WTC11 (cell line): ENCODE measurements around the gene AKAP13. TPM values are rescaled to one million over a fixed set of nuclear protein-coding genes. Genes with fewer than 3 reads are reported as not detected.

Source experiments
- ATAC-seq: fragments of 200-7000 bp; cut with Tn5 transposase; 2 replicates; pipeline ENCODE4 v1.10.0; 2021; ENCODE audit warnings: mild to moderate bottlenecking, moderate library complexity
- CTCF ChIA-PET: fragments of 300-600 bp; sonication (Branson Sonifier 250); formaldehyde crosslinking; loops from one replicate; lab custom pipeline; 2021; ENCODE audit warnings: antibody characterized with exemption; lab: Charles Lee
- POLR2A ChIA-PET: fragments of 350-600 bp; sonication (Branson Sonifier 250); formaldehyde crosslinking; loops from one replicate; lab custom pipeline; 2021; ENCODE audit warnings: antibody characterized with exemption; lab: Charles Lee
- DNase-seq: peaks from one replicate; pipeline ENCODE4 v3.0.0; 2021; ENCODE audit warnings: low spot score
- H3K27ac Mint-ChIP-seq: 2 replicates; pipeline ENCODE4 v1.8.0; 2021; ENCODE audit warnings: mixed read lengths
- H3K27me3 Mint-ChIP-seq: 2 replicates; pipeline ENCODE4 v1.8.0; 2021; ENCODE audit warnings: low read depth, mild to moderate bottlenecking, moderate library complexity, mixed read lengths
- H3K36me3 Mint-ChIP-seq: 2 replicates; pipeline ENCODE4 v1.8.0; 2021; ENCODE audit warnings: mixed read lengths
- H3K4me1 Mint-ChIP-seq: 2 replicates; pipeline ENCODE4 v1.8.0; 2022; ENCODE audit warnings: mixed read lengths
- H3K4me3 Mint-ChIP-seq: 2 replicates; pipeline ENCODE4 v1.8.0; 2021; ENCODE audit warnings: mild to moderate bottlenecking, moderate library complexity, mixed read lengths
- H3K9me3 Mint-ChIP-seq: 2 replicates; pipeline ENCODE4 v1.8.0; 2021; ENCODE audit warnings: mixed read lengths
- ESRRA ChIP-seq: sonication (generic); formaldehyde crosslinking; IDR thresholded peaks from 2 replicates; pipeline ENCODE4 v1.8.1; 2022; ENCODE audit warnings: mild to moderate bottlenecking, missing genetic modification reagents, borderline replicate concordance
- ETV6 ChIP-seq: sonication (generic); formaldehyde crosslinking; IDR thresholded peaks from 2 replicates; pipeline ENCODE4 v1.8.1; 2022; ENCODE audit warnings: mild to moderate bottlenecking, missing genetic modification reagents
- FOXP4 ChIP-seq: sonication (generic); formaldehyde crosslinking; IDR thresholded peaks from 2 replicates; pipeline ENCODE4 v1.8.0; 2022; ENCODE audit warnings: mild to moderate bottlenecking, missing genetic modification reagents
- GABPB1 ChIP-seq: sonication (generic); formaldehyde crosslinking; IDR thresholded peaks from 2 replicates; pipeline ENCODE4 v1.8.1; 2023; ENCODE audit warnings: mild to moderate bottlenecking, missing genetic modification reagents
- HMGA2 ChIP-seq: fragments of 250-450 bp; sonication (Bioruptor Pico); IDR thresholded peaks from 2 replicates; pipeline ENCODE4 v1.4.0; 2021; ENCODE audit warnings: mild to moderate bottlenecking, moderate library complexity
- IRF1 ChIP-seq: sonication (generic); formaldehyde crosslinking; IDR thresholded peaks from 2 replicates; pipeline ENCODE4 v1.8.0; 2023; ENCODE audit warnings: missing genetic modification reagents
- JAZF1 ChIP-seq: fragments of 250-450 bp; sonication (Bioruptor Pico); IDR thresholded peaks from 2 replicates; pipeline ENCODE4 v1.9.0; 2021; ENCODE audit warnings: moderate library complexity, mild to moderate bottlenecking, inconsistent platforms
- MXD4 ChIP-seq: fragments of 250-450 bp; sonication (Bioruptor Pico); IDR thresholded peaks from 2 replicates; pipeline ENCODE4 v1.8.0; 2021; ENCODE audit warnings: mild to moderate bottlenecking, moderate library complexity, borderline replicate concordance
- NFATC4 ChIP-seq: fragments of 250-450 bp; sonication (Bioruptor Pico); IDR thresholded peaks from 2 replicates; pipeline ENCODE4 v1.9.0; 2021; ENCODE audit warnings: mild to moderate bottlenecking
- NR3C1 ChIP-seq: sonication (generic); formaldehyde crosslinking; conservative IDR thresholded peaks from 2 replicates; pipeline ENCODE4 v1.8.1; 2023; ENCODE audit warnings: low read depth, mild to moderate bottlenecking, missing genetic modification reagents
- SOX15 ChIP-seq: fragments of 250-450 bp; sonication (Bioruptor Pico); IDR thresholded peaks from 2 replicates; pipeline ENCODE4 v1.9.0; 2021; ENCODE audit warnings: mild to moderate bottlenecking
- TP53 ChIP-seq: sonication (generic); formaldehyde crosslinking; IDR thresholded peaks from 2 replicates; pipeline ENCODE4 v1.8.1; 2023; ENCODE audit warnings: mild to moderate bottlenecking, missing genetic modification reagents
- ZNF396 ChIP-seq: fragments of 250-450 bp; sonication (Bioruptor Pico); IDR thresholded peaks from 2 replicates; pipeline ENCODE4 v1.8.0; 2021; ENCODE audit warnings: mild to moderate bottlenecking, moderate library complexity, borderline replicate concordance
- ZNF512 ChIP-seq: sonication (generic); formaldehyde crosslinking; IDR thresholded peaks from 2 replicates; pipeline ENCODE4 v1.8.1; 2022; ENCODE audit warnings: missing genetic modification reagents, borderline replicate concordance
- ZNF671 ChIP-seq: fragments of 250-450 bp; sonication (Bioruptor Pico); IDR thresholded peaks from 2 replicates; pipeline ENCODE4 v1.8.0; 2021; ENCODE audit warnings: mild to moderate bottlenecking
- total RNA-seq: library from RNA; stranded (reverse); gene quantifications from 3 replicates; pipeline ENCODE4 v1.2.3, GENCODE V29; 2021
- TF ChIP-seq, protein P1 (sequence below): sonication (generic); formaldehyde crosslinking; conservative IDR thresholded peaks from 2 replicates; pipeline ENCODE4 v1.8.1; 2022; ENCODE audit warnings: mild to moderate bottlenecking, missing genetic modification reagents
- TF ChIP-seq, protein P2 (sequence below): sonication (generic); formaldehyde crosslinking; IDR thresholded peaks from 2 replicates; pipeline ENCODE4 v1.8.1; 2023; ENCODE audit warnings: mild to moderate bottlenecking, missing genetic modification reagents, moderate library complexity
- TF ChIP-seq, protein P3 (sequence below): sonication (generic); formaldehyde crosslinking; IDR thresholded peaks from 2 replicates; pipeline ENCODE4 v1.8.0; 2022; ENCODE audit warnings: missing genetic modification reagents
- TF ChIP-seq, protein P4 (sequence below): sonication (generic); formaldehyde crosslinking; IDR thresholded peaks from 2 replicates; pipeline ENCODE4 v1.8.0; 2023; ENCODE audit warnings: mild to moderate bottlenecking, missing genetic modification reagents

The AKAP13 gene
- total RNA-seq, 1 experiment from 2014 or later: 50.3 TPM

- CTCF ChIA-PET: interaction anchor here (1.5 kb wide), 1 partner anchor 241 kb away, joined by 3 read pairs; no protein-coding TSS in a partner anchor
- no peaks in the 10 kb centered on the region for H3K27me3 Mint-ChIP-seq
- no peak for DNase-seq
Measured at GRCh38 chr15:85598718-85599398, 218.5 kb downstream of the AKAP13 start.

GRCh38 chr15:85600001-85600400, 219.6 kb downstream of the AKAP13 start:
- no peak for DNase-seq
- Mint-ChIP-seq H3K9me3 (no peaks in the 10 kb centered on the region), H3K4me1 (0 out of 2 replicates have a peak, but pooled peaks cover 5% of the 10 kb centered on the region), H3K4me3 (no peak overlapping the region), H3K27ac (no peak overlapping the region), H3K36me3 (no peaks in the 10 kb centered on the region), H3K27me3 (no peaks in the 10 kb centered on the region)
- TF ChIP-seq, protein P1, sequence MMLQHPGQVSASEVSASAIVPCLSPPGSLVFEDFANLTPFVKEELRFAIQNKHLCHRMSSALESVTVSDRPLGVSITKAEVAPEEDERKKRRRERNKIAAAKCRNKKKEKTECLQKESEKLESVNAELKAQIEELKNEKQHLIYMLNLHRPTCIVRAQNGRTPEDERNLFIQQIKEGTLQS: no peak
- TF ChIP-seq NFATC4: no peak
- TF ChIP-seq, protein P2, sequence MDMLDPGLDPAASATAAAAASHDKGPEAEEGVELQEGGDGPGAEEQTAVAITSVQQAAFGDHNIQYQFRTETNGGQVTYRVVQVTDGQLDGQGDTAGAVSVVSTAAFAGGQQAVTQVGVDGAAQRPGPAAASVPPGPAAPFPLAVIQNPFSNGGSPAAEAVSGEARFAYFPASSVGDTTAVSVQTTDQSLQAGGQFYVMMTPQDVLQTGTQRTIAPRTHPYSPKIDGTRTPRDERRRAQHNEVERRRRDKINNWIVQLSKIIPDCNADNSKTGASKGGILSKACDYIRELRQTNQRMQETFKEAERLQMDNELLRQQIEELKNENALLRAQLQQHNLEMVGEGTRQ (CRISPR knock-in tag): no peak
- ATAC-seq: no peak
- CTCF ChIA-PET: interaction anchor here (0.6 to 1.5 kb wide), 3 partner anchors 33 to 240 kb away, joined by 3 to 4 read pairs (median 3); no protein-coding TSS in a partner anchor
- POLR2A ChIA-PET: interaction anchor here (0.6 kb wide), 1 partner anchor 13 kb away, joined by 6 read pairs; no protein-coding TSS in a partner anchor

More at GRCh38 chr15:85598718-85599398, 218.5 kb downstream of the AKAP13 start:
- Mint-ChIP-seq H3K27ac (peak overlapping the region; percentile 50; the same call in 1 of the 2 replicates), H3K4me3 (no peak overlapping the region), H3K4me1 (0 out of 2 replicates have a peak, but pooled peaks cover 5% of the 10 kb centered on the region), H3K36me3 (no peaks in the 10 kb centered on the region; the same call in 1 of the 2 replicates), H3K9me3 (no peaks in the 10 kb centered on the region)
- POLR2A ChIA-PET: no interaction called here
- ATAC-seq: no peak
- TF ChIP-seq ZNF512 (CRISPR knock-in tag): no peak
- TF ChIP-seq MXD4 (CRISPR knock-in tag): no peak
- TF ChIP-seq JAZF1 (CRISPR knock-in tag): no peak

DNA sequence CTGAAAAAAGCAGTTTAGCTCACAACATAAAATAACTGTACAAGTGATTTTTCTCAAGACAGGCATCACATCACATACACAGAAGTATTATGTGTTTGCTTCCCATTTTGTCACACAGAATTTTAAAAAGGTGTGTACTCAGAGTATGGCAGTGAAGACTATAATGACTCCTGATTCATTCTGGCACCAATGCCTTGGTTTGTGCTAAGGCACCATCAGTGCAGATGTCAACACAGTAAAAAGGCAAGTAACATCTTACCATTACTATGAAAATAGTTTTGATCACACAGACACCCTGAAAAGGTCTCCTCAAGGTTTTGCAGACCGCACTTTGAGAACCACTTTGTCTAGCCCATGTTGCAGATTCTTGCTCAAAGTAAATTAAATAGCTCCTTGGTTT, 222.8 kb downstream of the AKAP13 start:
- POLR2A ChIA-PET: no interaction called here
- DNase-seq (no peak), ATAC-seq (no peak)
- CTCF ChIA-PET: interaction anchor here (0.8 kb wide), 1 partner anchor 13 kb away, joined by 3 read pairs; no protein-coding TSS in a partner anchor
- H3K4me3 Mint-ChIP-seq: no peak overlapping the region
- H3K4me1 Mint-ChIP-seq: 0 out of 2 replicates have a peak, but pooled peaks cover 5% of the 10 kb centered on the region
- no peaks in the 10 kb centered on the region for H3K9me3 Mint-ChIP-seq
- no peaks in the 10 kb centered on the region for H3K36me3 Mint-ChIP-seq
- H3K27me3 Mint-ChIP-seq: no peaks in the 10 kb centered on the region
- no peak overlapping the region for H3K27ac Mint-ChIP-seq
- no peak for TF ChIP-seq ZNF671
- no peak for TF ChIP-seq HMGA2
- no peak for TF ChIP-seq NR3C1
- no peak for TF ChIP-seq SOX15 (CRISPR knock-in tag)
- no peak for TF ChIP-seq FOXP4 (CRISPR knock-in tag)
- TF ChIP-seq TP53 (CRISPR knock-in tag): no peak
- no peak for TF ChIP-seq IRF1 (CRISPR knock-in tag)
- TF ChIP-seq ETV6 (CRISPR knock-in tag): no peak
- TF ChIP-seq ZNF396 (CRISPR knock-in tag): no peak
- TF ChIP-seq ESRRA: no peak
- TF ChIP-seq, protein P3, sequence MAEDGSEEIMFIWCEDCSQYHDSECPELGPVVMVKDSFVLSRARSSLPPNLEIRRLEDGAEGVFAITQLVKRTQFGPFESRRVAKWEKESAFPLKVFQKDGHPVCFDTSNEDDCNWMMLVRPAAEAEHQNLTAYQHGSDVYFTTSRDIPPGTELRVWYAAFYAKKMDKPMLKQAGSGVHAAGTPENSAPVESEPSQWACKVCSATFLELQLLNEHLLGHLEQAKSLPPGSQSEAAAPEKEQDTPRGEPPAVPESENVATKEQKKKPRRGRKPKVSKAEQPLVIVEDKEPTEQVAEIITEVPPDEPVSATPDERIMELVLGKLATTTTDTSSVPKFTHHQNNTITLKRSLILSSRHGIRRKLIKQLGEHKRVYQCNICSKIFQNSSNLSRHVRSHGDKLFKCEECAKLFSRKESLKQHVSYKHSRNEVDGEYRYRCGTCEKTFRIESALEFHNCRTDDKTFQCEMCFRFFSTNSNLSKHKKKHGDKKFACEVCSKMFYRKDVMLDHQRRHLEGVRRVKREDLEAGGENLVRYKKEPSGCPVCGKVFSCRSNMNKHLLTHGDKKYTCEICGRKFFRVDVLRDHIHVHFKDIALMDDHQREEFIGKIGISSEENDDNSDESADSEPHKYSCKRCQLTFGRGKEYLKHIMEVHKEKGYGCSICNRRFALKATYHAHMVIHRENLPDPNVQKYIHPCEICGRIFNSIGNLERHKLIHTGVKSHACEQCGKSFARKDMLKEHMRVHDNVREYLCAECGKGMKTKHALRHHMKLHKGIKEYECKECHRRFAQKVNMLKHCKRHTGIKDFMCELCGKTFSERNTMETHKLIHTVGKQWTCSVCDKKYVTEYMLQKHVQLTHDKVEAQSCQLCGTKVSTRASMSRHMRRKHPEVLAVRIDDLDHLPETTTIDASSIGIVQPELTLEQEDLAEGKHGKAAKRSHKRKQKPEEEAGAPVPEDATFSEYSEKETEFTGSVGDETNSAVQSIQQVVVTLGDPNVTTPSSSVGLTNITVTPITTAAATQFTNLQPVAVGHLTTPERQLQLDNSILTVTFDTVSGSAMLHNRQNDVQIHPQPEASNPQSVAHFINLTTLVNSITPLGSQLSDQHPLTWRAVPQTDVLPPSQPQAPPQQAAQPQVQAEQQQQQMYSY (CRISPR knock-in tag): no peak
- TF ChIP-seq, protein P4, sequence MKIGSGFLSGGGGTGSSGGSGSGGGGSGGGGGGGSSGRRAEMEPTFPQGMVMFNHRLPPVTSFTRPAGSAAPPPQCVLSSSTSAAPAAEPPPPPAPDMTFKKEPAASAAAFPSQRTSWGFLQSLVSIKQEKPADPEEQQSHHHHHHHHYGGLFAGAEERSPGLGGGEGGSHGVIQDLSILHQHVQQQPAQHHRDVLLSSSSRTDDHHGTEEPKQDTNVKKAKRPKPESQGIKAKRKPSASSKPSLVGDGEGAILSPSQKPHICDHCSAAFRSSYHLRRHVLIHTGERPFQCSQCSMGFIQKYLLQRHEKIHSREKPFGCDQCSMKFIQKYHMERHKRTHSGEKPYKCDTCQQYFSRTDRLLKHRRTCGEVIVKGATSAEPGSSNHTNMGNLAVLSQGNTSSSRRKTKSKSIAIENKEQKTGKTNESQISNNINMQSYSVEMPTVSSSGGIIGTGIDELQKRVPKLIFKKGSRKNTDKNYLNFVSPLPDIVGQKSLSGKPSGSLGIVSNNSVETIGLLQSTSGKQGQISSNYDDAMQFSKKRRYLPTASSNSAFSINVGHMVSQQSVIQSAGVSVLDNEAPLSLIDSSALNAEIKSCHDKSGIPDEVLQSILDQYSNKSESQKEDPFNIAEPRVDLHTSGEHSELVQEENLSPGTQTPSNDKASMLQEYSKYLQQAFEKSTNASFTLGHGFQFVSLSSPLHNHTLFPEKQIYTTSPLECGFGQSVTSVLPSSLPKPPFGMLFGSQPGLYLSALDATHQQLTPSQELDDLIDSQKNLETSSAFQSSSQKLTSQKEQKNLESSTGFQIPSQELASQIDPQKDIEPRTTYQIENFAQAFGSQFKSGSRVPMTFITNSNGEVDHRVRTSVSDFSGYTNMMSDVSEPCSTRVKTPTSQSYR (CRISPR knock-in tag): no peak
- no peak for TF ChIP-seq GABPB1
